ENCODE data around the gene SPC25.

Gene SPC25

DNA sequence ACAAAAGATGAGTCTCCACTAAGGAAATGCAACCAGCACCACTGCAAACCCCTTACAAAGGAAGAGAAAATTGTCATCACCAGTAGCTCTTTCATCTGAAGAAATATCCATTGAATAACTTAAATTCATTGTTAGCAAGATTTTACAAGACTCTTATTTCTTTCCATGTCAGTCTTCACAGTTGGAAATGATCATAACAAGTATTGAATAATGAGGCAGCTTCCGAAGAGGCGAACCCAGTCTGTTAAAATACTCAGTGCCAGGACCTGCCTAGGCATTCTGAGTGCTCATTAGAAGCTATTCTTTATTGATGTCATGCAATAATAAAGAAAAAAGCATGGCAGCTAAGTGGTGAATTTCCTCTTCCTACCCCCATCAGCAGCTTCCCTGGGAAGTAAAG is 54.3 kb downstream of the SPC25 start:
- no peak for DNase-seq

DNA sequence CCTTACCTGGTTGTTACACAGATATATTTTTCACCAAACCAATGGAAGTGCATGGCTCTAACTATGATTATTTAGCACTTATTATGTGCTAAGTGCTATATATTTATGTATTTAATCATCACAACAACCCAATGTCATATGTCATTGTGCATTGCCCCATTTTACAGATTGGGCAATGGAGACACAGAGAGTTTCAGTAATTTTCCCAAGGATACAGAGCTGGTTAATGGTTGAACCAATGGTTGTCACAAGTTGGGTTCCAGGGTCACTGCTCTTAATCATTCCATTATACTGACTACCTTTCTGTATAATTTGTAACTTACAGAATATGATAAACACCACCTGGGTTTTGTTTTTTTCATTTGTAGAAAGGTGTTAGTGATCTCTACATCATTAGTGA is 58.6 kb downstream of the SPC25 start:
- no peak for DNase-seq

DNA sequence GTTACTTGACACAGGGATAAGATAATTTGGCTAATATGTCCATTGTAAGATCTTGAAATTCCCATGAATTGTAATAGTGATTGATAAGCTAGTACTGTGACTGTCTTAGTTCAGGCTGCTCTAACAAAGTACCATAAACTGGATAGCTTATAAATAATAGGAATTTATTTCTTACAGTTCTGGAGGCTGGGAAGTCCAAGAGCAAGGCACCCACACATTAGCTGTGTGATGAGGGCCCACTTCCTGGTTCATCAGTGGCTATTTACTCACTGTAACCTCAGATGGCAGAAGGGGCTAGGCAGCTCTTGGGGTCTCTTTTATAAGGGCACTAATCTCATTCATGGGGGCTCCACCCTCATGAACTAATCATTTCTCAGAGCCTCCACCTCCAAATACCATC is 59.3 kb downstream of the SPC25 start:
- DNase-seq, result no peak

DNA sequence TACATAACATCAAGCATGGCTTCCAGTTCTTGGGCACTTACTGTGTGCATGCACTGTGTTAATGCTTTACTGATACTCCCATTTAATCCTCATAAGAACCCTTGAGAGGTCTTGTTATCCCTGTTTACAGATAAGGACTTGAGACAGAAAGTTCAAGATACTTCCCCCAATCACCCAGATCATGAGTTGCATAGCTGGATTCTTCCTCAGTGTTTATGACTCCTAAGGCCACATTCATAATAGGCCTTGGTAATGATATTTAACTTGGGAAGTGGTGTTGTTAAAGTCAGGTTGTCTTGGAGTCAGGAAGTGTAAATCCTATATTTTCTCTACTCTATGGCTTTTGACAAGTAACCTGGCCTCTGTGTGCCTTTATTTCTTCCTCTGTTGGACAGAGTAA is 65.1 kb downstream of the SPC25 start:
- no peak for DNase-seq

DNA sequence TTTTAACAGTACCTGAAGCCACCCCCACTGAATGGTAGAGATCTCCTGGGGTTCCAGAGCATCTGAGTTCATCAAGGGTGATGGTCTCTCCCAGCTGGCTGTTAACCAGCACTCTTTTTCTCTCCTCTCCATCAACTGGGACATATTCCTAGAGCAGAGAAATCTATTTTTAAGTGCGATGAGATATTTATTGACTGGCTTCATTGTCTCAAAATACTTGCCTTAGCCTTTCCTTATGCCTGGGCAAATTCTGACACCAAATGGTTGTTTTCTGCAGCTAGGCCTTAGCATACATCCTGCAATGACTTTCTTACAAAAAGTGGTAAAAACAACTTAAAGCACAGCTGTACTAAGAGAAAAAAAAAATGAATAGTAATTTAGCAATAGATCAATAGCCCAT is 68.2 kb downstream of the SPC25 start:
- DNase-seq, result no peak

DNA sequence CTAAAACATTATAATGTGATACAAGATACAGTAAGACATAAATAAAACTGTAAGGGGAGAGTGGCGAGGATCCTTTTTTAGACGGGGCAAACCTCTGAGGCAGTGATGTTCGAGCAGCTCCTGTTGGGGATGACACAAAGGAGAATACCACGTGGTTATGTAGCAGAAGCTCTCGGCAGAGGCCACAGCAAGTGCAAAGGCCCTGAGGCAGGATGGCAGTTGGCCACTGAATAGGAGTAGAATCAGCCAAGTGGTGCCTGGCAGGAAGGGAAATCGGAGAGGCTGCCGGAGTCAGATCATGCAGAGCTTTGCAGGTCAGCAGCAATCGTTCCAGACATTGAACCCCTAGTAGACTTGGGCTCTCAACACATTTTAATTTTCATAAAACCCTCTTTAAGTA is 68.7 kb downstream of the SPC25 start:
- DNase-seq, result no peak

Measured in NCI-H1436 (cell line).